ENCODE measurements around the gene PHF10.

Gene PHF10

GRCh38 chr6:169677096-169677495, 47.2 kb downstream of the PHF10 start:
- no peak for DNase-seq (ENCODE audit: low read depth, low spot score)

- DNase-seq (ENCODE audit: low read depth, low spot score) = no peak
Measured at GRCh38 chr6:169675011-169675410, 49.3 kb downstream of the PHF10 start.

DNA sequence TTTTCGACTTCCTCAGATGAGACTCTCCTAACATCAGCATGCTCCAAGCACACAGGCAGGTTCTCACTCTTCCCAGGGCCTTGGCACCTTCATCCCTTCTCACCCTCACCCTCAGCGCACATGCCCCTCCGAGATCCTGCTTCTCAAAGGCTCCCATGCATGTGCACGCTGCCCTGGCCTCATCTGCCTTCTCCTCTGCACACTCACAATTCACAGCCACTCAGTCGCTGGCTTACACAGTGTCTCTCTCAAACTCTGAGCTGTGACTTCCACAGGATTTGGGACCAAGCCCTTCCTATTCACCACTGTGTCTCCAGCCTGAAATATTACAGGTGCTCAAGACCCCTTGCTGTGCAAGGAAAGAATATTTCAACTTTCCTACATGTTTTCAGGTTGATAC, 52.7 kb downstream of the PHF10 start:
- no peak for DNase-seq (ENCODE audit: low read depth, low spot score)

DNA sequence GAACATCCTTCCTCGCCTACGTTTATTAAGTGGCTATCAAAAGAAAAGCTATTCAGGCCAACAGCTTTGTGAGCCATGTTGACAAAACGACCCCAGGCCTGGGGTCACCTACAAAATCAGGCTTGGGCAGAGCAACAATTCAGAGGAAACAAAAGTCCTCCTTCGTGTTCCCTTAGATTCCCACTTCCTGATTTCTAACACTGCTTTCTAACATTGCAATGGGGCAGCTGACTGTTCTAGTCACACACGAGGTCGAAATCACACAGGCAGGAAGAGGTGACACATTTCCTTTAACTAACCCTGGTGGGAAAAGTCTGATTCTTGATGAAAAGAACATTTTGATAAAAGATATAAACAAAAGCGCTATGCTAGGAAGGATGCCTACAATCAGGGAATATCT, 54.4 kb downstream of the PHF10 start:
- no peak for DNase-seq (ENCODE audit: low read depth, low spot score)

DNA sequence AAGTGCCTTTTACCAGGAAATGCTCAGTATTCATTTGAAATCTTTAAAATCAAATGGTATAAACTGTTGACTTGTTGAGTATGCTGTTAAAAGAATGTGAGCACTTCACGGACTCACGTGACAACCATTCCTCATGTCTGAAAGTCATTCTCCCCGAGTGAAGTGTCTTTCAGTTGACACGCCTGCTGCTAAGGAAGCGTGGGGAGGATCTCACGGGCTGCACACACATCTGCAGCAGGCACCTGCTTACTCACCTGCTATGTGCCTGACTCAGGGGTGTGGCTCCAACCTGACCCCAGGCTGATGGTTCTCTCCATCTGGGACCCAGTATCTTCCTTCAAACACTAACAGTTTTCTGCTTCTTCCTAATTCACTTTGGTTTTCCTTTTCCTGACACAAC, 55.2 kb downstream of the PHF10 start:
- DNase-seq (ENCODE audit: low read depth, low spot score) = no peak

DNA sequence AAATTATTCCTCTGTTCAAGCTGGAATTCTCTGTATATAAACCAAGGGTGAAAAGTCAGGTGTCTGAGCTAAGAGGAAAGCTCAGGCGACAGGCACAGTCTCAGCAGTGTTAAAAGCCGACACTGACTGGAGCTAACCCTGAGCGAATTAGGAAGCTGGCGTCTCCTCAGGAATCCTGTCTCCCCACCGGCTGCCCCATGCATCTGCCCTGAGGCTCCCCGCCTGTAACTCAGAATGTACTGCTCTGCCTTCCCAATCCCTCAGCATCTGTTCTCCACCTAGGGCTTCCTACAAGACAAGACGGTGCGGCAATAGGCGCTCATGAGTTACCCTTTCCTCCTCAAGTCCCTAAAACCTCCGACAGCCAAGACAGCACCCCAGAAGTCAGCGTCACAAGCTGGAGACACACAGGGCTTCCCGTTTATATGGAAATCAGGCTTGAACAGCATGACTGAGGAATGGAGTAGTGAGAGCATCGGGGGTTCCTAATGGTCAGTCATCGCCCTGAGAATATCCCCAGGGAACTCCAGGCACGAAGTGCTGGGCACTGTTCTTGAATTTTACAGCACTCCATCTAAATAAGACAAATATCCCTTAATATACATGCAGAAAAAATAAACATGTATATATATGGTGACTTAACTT, 56.0 kb downstream of the PHF10 start:
- no peak for DNase-seq (ENCODE audit: low read depth, low spot score)

DNA sequence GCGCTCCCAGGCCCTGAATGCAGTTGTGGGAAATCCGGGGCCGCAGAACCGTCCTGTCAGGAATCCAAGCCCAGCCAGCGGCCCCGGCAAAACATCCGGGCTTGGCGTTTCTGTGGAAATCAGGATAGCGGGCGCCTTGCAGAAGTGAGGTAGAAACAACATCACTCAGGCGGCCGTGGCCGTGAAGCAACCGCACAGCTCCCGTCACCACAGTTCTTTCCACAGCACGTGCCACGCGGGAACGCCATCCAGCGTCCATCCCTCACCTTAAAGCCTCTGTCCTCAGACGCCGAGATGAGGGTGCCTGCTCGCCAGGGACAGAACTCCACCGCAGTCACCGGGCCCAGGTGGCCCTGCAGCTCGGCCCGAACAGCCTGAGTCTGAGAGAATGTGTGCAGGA, 56.6 kb downstream of the PHF10 start:
- no peak for DNase-seq (ENCODE audit: low read depth, low spot score)

DNA sequence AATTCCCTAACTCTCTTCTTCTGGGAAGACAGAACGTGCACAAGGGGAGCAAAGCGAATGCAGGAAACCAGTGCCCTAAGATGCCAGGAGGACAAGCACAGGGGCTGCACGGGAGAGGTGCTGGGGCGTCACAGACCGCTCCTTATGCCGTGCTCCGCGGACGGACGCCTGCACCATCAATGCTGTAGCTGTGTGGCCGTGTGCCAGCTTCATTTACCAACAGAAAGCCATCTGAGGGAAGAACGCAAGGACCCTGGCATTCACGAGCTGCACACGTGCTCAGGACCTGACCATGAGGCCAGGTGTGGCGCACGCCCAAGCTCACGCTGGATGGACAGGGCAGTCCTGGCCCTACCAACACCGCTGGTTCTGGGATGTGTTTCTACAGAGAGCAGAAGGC, 57.9 kb downstream of the PHF10 start:
- DNase-seq (ENCODE audit: low read depth, low spot score) = no peak

GRCh38 chr6:169665289-169665688, 59.0 kb downstream of the PHF10 start:
- no peak for DNase-seq (ENCODE audit: low read depth, low spot score)

DNA sequence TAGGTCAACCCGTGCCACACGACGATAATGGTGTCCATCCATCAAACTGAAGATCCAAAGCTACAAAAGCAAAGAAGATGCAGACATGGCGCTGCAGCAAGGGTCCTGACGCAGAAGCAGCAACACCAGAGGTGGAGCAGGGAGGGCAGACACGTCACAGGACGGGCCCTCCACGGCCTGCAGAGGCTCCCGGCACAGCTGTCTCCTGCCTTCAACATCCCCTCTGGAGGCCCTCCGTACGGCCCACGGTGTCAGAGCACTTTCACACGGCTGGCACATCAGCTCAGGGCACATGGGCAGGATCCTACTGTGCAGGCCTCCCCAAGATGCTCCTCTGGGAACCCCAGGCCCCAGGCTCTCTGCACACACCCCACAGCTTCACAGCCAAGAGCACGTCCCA, 60.1 kb downstream of the PHF10 start:
- no peak for DNase-seq (ENCODE audit: low read depth, low spot score)

GRCh38 chr6:169663468-169663867, 60.8 kb downstream of the PHF10 start:
- DNase-seq (ENCODE audit: low read depth, low spot score) = no peak

- no peak for DNase-seq (ENCODE audit: low read depth, low spot score)
Measured at GRCh38 chr6:169661391-169661756, 62.9 kb downstream of the PHF10 start.

- DNase-seq (ENCODE audit: low read depth, low spot score) = no peak
Measured at GRCh38 chr6:169660751-169661390, 63.4 kb downstream of the PHF10 start.

DNA sequence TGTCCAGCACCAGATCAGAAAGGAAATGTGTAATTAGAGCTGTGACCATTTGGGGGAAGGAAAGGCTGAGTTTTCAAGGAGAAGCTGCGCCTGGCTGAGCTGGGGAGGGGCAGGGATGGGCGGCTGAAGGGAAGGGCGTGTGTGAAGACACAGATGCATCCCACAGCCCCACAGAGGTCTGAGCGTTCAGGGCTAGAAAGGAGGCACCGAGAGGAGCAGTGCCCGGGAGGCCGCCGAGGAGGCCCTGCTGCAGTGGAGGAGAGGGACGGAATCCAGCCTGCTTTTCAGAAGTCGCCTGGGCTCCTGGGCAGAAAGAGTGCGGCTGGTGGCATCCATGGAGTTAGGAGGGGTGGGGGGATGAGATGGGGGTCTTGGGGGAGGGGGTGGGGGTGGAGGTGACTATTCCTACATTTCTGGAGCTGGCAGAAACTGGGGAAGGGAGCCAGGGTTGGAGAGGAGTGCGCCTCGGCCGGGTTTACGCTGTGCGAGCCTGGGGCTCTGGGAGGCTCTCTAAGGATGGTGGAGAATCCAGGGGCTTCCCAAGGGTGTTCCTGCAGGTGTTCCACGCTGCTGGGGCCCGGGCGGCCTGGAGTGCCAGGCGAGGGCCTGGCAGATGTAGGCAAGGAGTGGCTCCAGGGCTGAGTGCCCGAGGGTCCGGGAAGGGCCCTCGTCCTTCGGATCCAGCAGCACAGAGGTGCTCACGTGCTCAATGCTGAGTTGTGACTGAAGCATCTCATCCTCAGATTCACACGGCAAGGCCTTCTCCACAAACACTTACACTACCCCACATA, 64.3 kb downstream of the PHF10 start:
- no peak for DNase-seq (ENCODE audit: low read depth, low spot score)

GRCh38 chr6:169657284-169657610, 67.1 kb downstream of the PHF10 start:
- DNase-seq (ENCODE audit: low read depth, low spot score) = no peak

DNA sequence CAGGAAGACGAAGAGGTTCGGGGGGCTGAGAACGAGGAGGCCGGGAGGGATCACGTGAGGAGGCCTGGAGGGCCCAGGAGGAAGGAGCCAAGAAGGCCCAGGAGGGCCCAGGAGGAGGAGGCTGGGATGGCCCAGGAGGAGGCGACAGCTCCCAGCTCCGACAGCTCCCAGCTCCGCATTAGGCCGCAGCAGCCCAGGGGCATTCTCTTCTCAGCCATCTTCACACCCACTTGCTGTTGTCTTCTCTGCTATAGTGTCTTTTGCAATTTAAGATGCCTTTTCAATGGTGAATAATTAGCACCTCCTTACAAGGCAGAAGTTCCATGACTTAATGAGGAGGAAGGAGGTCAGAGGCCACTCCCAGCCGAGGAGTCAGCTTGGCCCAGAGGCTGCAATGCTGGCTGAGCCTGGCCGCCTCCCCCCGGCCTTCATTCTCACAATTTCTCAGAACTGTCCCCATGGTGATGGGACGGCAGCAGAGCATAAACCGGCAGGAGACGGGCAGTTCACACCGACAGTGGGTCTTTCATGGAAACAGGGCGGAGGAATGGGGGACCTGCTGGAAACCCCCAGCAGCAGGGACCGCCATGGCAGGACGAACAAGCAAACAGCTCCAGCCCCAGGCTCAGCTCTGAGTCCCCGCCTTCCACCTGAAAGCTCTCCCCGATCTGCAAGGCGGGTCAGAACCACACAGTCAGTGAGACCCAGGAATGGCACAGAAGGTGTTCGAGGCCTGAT, 67.6 kb downstream of the PHF10 start:
- no peak for DNase-seq (ENCODE audit: low read depth, low spot score)

DNA sequence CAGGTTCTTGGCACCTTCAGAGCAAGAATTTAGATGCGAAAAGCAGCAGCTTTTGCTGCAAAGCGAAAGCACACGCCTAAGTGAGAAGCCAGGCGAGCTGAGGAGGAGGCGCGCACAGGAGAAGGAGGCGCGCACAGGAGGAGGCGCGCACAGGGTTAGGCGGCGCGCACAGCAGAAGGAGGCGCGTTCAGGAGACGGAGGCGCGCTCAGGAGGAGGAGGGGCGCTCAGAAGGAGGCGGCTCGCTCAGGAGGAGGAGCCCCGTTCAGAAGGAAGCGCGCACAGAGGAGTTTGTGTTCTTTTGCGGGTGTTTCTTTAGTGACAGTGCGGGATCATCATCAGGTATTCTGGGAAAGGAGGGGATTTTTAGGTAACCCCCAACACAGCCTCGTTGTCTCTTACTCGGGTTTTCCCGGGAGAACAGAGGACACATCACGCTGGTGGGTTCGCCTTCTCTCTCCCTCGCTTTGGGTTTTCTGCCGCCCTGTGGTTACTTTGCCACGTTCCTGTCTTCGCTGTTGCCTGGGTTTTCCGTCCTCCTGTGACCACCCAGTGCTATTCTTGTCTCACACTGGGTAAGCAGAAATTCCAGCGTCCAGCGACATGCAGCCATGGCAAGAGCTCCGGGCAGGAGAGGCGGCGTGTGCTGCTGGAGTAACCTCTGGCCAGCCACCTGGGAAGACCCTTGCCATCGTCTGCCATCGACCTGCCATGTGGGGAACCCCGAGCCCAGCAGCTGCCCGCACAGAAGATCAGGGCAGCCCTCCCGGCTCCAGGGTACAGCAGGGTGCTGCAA, 69.5 kb downstream of the PHF10 start:
- peak; percentile 34 for DNase-seq (ENCODE audit: low read depth, low spot score)
